Natural killer cell (primary cell): ENCODE results near the gene ARHGAP44. TPM values are rescaled to one million over a fixed set of nuclear protein-coding genes. Genes with fewer than 3 reads are reported as not detected.

Source experiments
- ATAC-seq, 3 donors: fragments of 150-1000 bp in 2 of 3; fragments of 200-7000 bp in 1 of 3; cut with Tn5 transposase; 1 replicate in 1 of 3; 2 replicates in 2 of 3; pipeline ENCODE4 v1.10.0; 2021; ENCODE audit warnings: mild to moderate bottlenecking in 2 of 3, moderate library complexity in 2 of 3
- DNase-seq, 2 donors: peaks; one replicate each; pipeline versions ENCODE4 v3.0.0 to v3.0.0-alpha.2; 2013 to 2021; ENCODE audit warnings: mixed read lengths in 1 of 2
- H3K27ac ChIP-seq: one replicate; pipeline ENCODE4 v1.5.1; 2013; ENCODE audit warnings: mild to moderate bottlenecking, low read length
- H3K27me3 ChIP-seq: one replicate; pipeline ENCODE4 v1.6.1; 2013; ENCODE audit warnings: low read length; ENCODE audit not compliant: control insufficient read depth, insufficient read depth
- H3K36me3 ChIP-seq: one replicate; pipeline ENCODE4 v1.6.1; 2013; ENCODE audit warnings: low read length; ENCODE audit not compliant: control insufficient read depth, insufficient read depth
- H3K4me1 ChIP-seq: one replicate; pipeline ENCODE4 v1.6.1; 2013; ENCODE audit warnings: low read length; ENCODE audit not compliant: control insufficient read depth, insufficient read depth
- H3K4me3 ChIP-seq: one replicate; pipeline ENCODE4 v1.5.1; 2013; ENCODE audit warnings: low read length
- H3K9me3 ChIP-seq: one replicate; pipeline ENCODE4 v1.6.1; 2013; ENCODE audit warnings: low read length; ENCODE audit not compliant: control insufficient read depth, insufficient read depth
- H3K27ac Mint-ChIP-seq, 2 donors: one replicate each; pipeline ENCODE4 v1.8.0; 2022; ENCODE audit warnings: mild to moderate bottlenecking in 2 of 2, mixed read lengths in 2 of 2, moderate library complexity in 1 of 2
- H3K27me3 Mint-ChIP-seq, 2 donors: one replicate each; pipeline ENCODE4 v1.8.0; 2022; ENCODE audit warnings: low read depth in 2 of 2, mixed read lengths in 2 of 2
- H3K36me3 Mint-ChIP-seq: one replicate; pipeline ENCODE4 v1.8.0; 2022; ENCODE audit warnings: mixed read lengths
- H3K4me1 Mint-ChIP-seq, 2 donors: one replicate each; pipeline ENCODE4 v1.8.0; 2022; ENCODE audit warnings: mixed read lengths in 2 of 2
- H3K4me3 Mint-ChIP-seq: one replicate; pipeline ENCODE4 v1.8.0; 2022; ENCODE audit warnings: mild to moderate bottlenecking, moderate library complexity, mixed read lengths
- H3K9me3 Mint-ChIP-seq, 2 donors: one replicate each; pipeline ENCODE4 v1.8.0; 2022; ENCODE audit warnings: mixed read lengths in 2 of 2
- WGBS: methylation state at CpG from one replicate; pipeline ENCODE4 v1.1.7; 2013; ENCODE audit warnings: missing lambda C conversion rate; ENCODE audit not compliant: insufficient coverage; 5-methylcytosine and 5-hydroxymethylcytosine counted together
- intact Hi-C: fragments of 100-400 bp; cut with micrococcal nuclease; formaldehyde crosslinking; loops from one replicate; pipeline ENCODE4 v1.14.2; 2022
- total RNA-seq, 4 donors: library from RNA; stranded (reverse); fragments of 120-200 nt in 1 of 4; gene quantifications; one replicate each; pipeline versions ENCODE4 v1.2.3 to v1.2.4, GENCODE V29; 2013 to 2022
- TF ChIP-seq, protein P1 (sequence below): fragments of 200-600 bp; IDR thresholded peaks from one replicate; pipeline ENCODE4 v1.8.0; 2022; ENCODE audit warnings: antibody characterized with exemption

ARHGAP44 gene
- total RNA-seq, 3 donors from 2014 or later (not counting 1 experiment from before 2014, with no cell fraction given) = not detected

DNA sequence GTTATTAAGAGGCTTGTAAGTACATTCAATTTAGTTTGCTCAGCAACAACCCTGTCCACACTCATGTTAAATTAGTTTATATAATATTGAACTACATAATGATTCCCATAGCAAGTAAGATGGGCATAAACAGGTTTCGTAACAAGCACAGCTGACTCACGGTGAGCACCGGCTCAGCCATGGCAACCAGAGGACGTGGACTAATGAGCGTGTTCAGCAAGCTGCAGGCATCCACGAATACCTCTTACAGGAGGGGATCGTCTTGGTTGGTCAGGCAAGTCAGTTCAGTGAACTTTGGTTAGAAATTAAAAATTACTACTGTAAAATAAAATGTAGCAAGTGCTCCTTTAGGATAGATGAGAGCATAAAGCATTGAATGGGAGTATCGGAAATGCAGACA, 170.1 kb downstream of the ARHGAP44 start:
- Mint-ChIP-seq H3K27me3 (no peaks in the 10 kb centered on the region), H3K9me3 (peaks cover 0 to 2% of the 10 kb centered on the region in 2 donors), H3K27ac (no peak overlapping the region), H3K36me3 (no peaks in the 10 kb centered on the region), H3K4me1 (no peaks in the 10 kb centered on the region), H3K4me3 (no peak overlapping the region)
- Histone ChIP-seq H3K9me3 (peaks cover 5% of the 10 kb centered on the region), H3K27me3 (no peaks in the 10 kb centered on the region), H3K27ac (no peak overlapping the region), H3K36me3 (no peaks in the 10 kb centered on the region), H3K4me3 (no peak overlapping the region), H3K4me1 (no peaks in the 10 kb centered on the region)
- ATAC-seq (no peak), DNase-seq (no peak)
- TF ChIP-seq, protein P1, sequence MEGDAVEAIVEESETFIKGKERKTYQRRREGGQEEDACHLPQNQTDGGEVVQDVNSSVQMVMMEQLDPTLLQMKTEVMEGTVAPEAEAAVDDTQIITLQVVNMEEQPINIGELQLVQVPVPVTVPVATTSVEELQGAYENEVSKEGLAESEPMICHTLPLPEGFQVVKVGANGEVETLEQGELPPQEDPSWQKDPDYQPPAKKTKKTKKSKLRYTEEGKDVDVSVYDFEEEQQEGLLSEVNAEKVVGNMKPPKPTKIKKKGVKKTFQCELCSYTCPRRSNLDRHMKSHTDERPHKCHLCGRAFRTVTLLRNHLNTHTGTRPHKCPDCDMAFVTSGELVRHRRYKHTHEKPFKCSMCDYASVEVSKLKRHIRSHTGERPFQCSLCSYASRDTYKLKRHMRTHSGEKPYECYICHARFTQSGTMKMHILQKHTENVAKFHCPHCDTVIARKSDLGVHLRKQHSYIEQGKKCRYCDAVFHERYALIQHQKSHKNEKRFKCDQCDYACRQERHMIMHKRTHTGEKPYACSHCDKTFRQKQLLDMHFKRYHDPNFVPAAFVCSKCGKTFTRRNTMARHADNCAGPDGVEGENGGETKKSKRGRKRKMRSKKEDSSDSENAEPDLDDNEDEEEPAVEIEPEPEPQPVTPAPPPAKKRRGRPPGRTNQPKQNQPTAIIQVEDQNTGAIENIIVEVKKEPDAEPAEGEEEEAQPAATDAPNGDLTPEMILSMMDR = no peak
- intact Hi-C loops = no loop called here
- 96% methylated on average over 8 of the region's 8 CpGs for WGBS

DNA sequence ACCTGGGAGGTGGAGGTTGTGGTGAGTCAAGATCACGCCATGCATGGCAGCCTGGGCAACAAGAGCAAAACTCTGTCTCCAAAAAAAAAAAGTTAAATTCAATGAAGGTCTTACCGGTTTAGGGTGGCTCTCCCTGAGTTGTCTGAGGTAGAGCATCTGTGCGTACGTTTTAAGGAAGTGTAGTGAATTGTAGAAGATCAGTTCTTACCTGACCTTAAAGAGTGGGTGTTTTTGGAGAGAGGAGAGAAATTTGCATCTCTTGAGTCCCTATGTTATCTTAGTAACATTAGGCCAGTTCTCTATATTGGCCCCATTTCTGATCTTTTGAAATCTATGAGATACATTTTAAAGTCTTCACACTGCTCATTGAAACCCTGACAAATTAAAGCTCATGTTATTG, 172.4 kb downstream of the ARHGAP44 start:
- H3K36me3 ChIP-seq = no peaks in the 10 kb centered on the region
- peaks cover 0 to 5% of the 10 kb centered on the region in 2 donors for H3K27me3 Mint-ChIP-seq
- ATAC-seq = no peak
- H3K9me3 Mint-ChIP-seq = peaks cover 0 to 2% of the 10 kb centered on the region in 2 donors
- H3K27me3 ChIP-seq = no peaks in the 10 kb centered on the region
- WGBS = 80% methylated on average over 4 of the region's 4 CpGs
- TF ChIP-seq, protein P1 = no peak
- H3K4me1 Mint-ChIP-seq = no peaks in the 10 kb centered on the region
- H3K4me3 ChIP-seq = no peak overlapping the region
- no peak overlapping the region for H3K27ac ChIP-seq
- no peak overlapping the region for H3K4me3 Mint-ChIP-seq
- H3K4me1 ChIP-seq = no peaks in the 10 kb centered on the region
- intact Hi-C loops = no loop called here
- no peak overlapping the region for H3K27ac Mint-ChIP-seq
- peaks cover 5% of the 10 kb centered on the region for H3K9me3 ChIP-seq
- H3K36me3 Mint-ChIP-seq = no peaks in the 10 kb centered on the region
- no peak for DNase-seq

DNA sequence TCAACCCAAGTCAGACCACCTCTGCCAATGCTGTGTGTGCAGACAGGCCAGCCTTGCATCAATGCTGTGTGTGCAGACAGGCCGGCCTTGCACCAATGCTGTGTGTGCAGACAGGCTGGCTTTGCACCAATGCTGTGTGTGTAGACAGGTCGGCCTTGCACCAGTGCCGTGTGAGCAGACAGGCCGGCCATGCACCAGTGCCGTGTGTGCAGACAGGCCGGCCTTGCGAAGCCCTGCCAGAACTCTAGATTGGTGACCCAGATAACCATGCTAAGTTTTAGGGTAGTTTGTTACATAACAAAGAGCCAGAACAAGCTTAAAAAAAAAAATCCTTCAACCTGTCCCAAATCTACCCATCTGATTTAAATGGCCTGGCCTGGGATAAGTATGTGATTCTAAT, 174.2 kb downstream of the ARHGAP44 start:
- DNase-seq (no peak), ATAC-seq (no peak)
- H3K27me3 ChIP-seq = no peaks in the 10 kb centered on the region
- H3K9me3 Mint-ChIP-seq = peaks cover 0 to 2% of the 10 kb centered on the region in 2 donors
- no peaks in the 10 kb centered on the region for H3K4me1 Mint-ChIP-seq
- TF ChIP-seq, protein P1 = no peak
- no peaks in the 10 kb centered on the region for H3K4me1 ChIP-seq
- H3K27ac ChIP-seq = no peak overlapping the region
- H3K9me3 ChIP-seq = peaks cover 4% of the 10 kb centered on the region
- H3K27me3 Mint-ChIP-seq = peaks cover 2 to 5% of the 10 kb centered on the region in 2 donors
- intact Hi-C loops = no loop called here
- no peaks in the 10 kb centered on the region for H3K36me3 Mint-ChIP-seq
- no peaks in the 10 kb centered on the region for H3K36me3 ChIP-seq
- H3K4me3 ChIP-seq = no peak overlapping the region
- no peak overlapping the region for H3K27ac Mint-ChIP-seq
- no peak overlapping the region for H3K4me3 Mint-ChIP-seq
- WGBS = 79% methylated on average over 7 of the region's 7 CpGs

DNA sequence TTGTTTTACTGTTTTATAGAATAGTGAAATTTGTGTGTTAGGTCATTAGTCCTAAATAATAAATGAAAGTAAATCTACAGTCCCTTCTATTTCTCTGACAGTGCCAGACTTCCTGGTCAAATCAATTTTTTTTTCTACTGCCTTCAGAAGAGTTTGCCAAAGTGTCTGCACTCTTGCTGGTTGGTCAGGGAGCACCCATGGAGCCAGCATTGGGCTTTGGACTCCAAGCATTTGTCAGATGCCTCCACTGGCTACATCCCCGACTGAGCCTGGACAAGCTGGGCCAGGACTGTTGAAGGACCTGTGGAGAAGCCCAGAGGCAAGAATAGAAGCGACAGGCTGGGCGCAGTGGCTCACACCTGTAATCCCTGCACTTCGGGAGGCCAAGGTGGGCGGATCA, 174.9 kb downstream of the ARHGAP44 start:
- Histone ChIP-seq H3K4me1 (no peaks in the 10 kb centered on the region), H3K4me3 (no peak overlapping the region), H3K9me3 (no peaks in the 10 kb centered on the region), H3K36me3 (no peaks in the 10 kb centered on the region), H3K27ac (no peak overlapping the region), H3K27me3 (peaks cover under 1% of the 10 kb centered on the region)
- TF ChIP-seq, protein P1 = no peak
- H3K27me3 Mint-ChIP-seq = peaks cover 2 to 5% of the 10 kb centered on the region in 2 donors
- no peak overlapping the region for H3K27ac Mint-ChIP-seq
- intact Hi-C loops = no loop called here
- WGBS = 88% methylated on average over 5 of the region's 5 CpGs
- no peaks in the 10 kb centered on the region for H3K4me1 Mint-ChIP-seq
- ATAC-seq = no peak
- DNase-seq = no peak
- H3K9me3 Mint-ChIP-seq = peaks cover 0 to 2% of the 10 kb centered on the region in 2 donors
- no peak overlapping the region for H3K4me3 Mint-ChIP-seq
- H3K36me3 Mint-ChIP-seq = no peaks in the 10 kb centered on the region
